A549 treated with Mapracorat at 1 μM for 4 hours (cell line): ENCODE measurements around the gene CCDC13. TPM values are rescaled to one million over a fixed set of nuclear protein-coding genes. Genes with fewer than 3 reads are reported as not detected.

Experiments
- total RNA-seq: library from RNA; stranded (reverse); fragments of 200-300 nt; extraction: Qiagen RNA extraction; gene quantifications from 5 replicates; pipeline ENCODE4 v1.2.3, GENCODE V29; 2022

CCDC13 gene
- total RNA-seq = 0.30 to 0.74 TPM (median 0.41 TPM) in 5 replicates

GRCh38 chr3:42772670-42773408 lies at the start of gene CCDC13:
TSS of gene CCDC13 (minus strand) at chr3:42773253. CDS start at chr3:42758345, 14,908 bp downstream.

GRCh38 chr3:42809202-42809601 lies 36.1 kb upstream of the CCDC13 start, which contains the start of gene ACKR2:
TSS of gene ACKR2 (plus strand) at chr3:42809445. CDS start at chr3:42864503, 55,058 bp downstream.

GRCh38 chr3:42804106-42804830 lies 31.2 kb upstream of the CCDC13 start, which contains the start of gene HIGD1A:
TSS of gene HIGD1A (minus strand) at chr3:42804490. CDS start at chr3:42794253, 10,237 bp downstream.

Other genes with a start within 250 kb of the CCDC13 start
- gene SEC22C, start 191.3 kb downstream of the CCDC13 start, total RNA-seq = 27.8 to 35.2 TPM (median 34.5 TPM) in 5 replicates
- gene SS18L2, start 182.4 kb downstream of the CCDC13 start, total RNA-seq = 16.3 to 18.5 TPM (median 17.7 TPM) in 5 replicates
- 8.6 to 13.1 TPM (median 10.3 TPM) in 5 replicates for gene NKTR, start 172.6 kb downstream of the CCDC13 start, total RNA-seq
- gene ZBTB47, start 119.6 kb downstream of the CCDC13 start, total RNA-seq = 5.0 to 7.1 TPM (median 6.4 TPM) in 5 replicates
- gene KLHL40, start 87.7 kb downstream of the CCDC13 start, total RNA-seq = not detected in 5 replicates
- gene HHATL, start 70.5 kb downstream of the CCDC13 start, total RNA-seq = not detected in 5 replicates
- 69.9 to 95.7 TPM (median 75.4 TPM) in 5 replicates for gene HIGD1A, start 31.2 kb upstream of the CCDC13 start, total RNA-seq
- gene ACKR2, start 36.2 kb upstream of the CCDC13 start, total RNA-seq = 0.09 to 0.22 TPM in 2 of 5 replicates, not detected in the others
- not detected in 5 replicates for gene CYP8B1, start 102.6 kb upstream of the CCDC13 start, total RNA-seq
- gene ZNF662, start 132.9 kb upstream of the CCDC13 start, total RNA-seq = not detected in 5 replicates
- gene GASK1A, start 206.1 kb upstream of the CCDC13 start, total RNA-seq = 0.06 to 0.08 TPM in 2 of 5 replicates, not detected in the others